Epithelial cell of alveolus of lung (primary cell): Measurements from ENCODE around the gene ZFAND3. TPM values are rescaled to one million over a fixed set of nuclear protein-coding genes. Genes with fewer than 3 reads are reported as not detected.

Source experiments
- total RNA-seq: library from RNA; depleted of rRNA; stranded (reverse); fragments of >200 nt; gene quantifications from 2 replicates; pipeline ENCODE4 v1.2.1, GENCODE V29; 2015

ZFAND3 gene
- 28.1 and 44.4 TPM in 2 replicates for total RNA-seq

GRCh38 chr6:37819177-37819801 lies at the start of gene ZFAND3:
TSS of gene ZFAND3 (plus strand) at chr6:37819727. CDS start at chr6:37819946, 219 bp downstream.

Other genes starting within 250 kb of the ZFAND3 start
- gene MDGA1, start 121.8 kb upstream of the ZFAND3 start, total RNA-seq: 1.5 and 3.1 TPM in 2 replicates